Measurements from ENCODE around the gene KBTBD12.

The KBTBD12 gene

DNA sequence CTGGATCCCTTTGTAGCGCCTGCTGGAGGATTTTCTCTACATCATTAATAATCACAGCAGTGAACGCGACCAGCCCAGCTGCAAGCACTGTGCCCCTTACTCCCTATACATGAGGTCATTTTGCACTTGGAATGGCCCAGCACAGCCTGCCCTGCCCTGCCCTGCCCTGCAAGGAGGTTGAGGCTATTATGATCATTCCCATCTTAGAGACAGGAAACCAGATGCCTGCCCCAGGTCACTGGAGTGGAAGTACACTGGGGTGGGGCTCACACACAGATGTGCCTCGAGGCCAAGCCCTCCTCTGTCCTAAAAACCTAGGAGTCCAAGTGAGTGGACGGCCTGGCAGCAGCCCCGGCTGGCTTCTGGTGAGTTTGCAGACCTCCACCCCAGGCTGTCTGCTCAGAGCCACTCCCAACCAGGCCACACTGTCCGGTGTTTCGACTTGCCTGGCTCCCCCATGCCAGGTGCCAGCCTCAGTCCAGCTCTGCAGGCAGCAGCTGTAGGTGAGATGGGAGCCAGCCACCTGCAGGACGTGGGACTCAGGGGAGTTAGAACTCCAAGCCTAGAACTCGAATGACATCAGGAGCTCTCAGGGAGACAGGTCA, 106.8 kb downstream of the KBTBD12 start:
- DNase-seq: no peak

DNA sequence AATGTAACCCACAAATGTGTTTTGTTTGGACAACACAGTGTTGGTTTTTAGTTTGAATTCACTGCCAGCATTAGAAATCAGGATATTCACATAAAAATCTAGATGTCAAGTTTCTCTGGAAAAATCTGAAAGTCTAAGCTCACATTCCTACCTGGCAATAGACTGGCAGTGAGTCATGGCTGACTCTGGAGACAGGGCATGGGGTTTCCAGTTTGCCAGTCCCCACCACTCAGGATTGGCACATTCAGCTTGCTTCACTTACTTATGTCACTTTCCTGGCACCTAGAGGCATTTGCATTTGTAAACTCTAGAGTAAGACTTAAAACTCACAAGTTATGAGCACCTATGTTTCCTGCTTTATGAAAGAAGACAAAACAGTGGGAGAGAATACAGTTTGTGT, 118.1 kb downstream of the KBTBD12 start:
- DNase-seq: no peak

DNA sequence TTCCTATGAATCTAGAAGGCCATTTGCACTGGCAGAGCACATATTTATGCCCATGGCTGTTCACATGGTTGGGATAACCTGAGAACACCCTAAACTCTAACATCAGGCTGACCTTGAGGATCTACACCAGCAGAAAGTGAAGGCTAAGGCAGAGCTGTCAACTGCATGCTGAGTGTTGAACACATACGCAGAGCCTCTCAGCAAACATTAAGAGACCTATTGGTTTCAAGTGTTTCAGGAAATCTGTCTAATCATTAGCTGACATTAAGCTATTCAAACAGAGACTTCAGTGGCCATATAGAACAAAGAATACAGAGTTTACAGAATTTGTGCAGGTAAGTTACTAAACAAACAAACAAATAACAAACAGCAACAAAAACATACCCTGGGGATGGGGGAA, 121.1 kb downstream of the KBTBD12 start:
- DNase-seq: no peak

Data from AML-193 (cell line).